A549 (cell line): ENCODE results near the gene TRIP10.

Experiments used
- BHLHE40 ChIP-seq: IDR thresholded peaks from 2 replicates; pipeline ENCODE4 v1.6.1; 2012; ENCODE audit warnings: low read depth, low read length, inconsistent platforms
- CEBPB ChIP-seq, 2 experiments: fragments of >200 bp in 1 of 2; sonication (Bioruptor Twin) in 1 of 2; formaldehyde crosslinking in 1 of 2; IDR thresholded peaks; 2 replicates each; pipeline ENCODE4 v1.6.1; 2012 to 2016
- HDAC2 ChIP-seq: fragments of 200-600 bp; sonication (generic); IDR thresholded peaks from 2 replicates; pipeline ENCODE4 v1.6.1; 2016
- REST ChIP-seq: fragments of 200-600 bp; sonication (generic); IDR thresholded peaks from 2 replicates; pipeline ENCODE4 v1.6.1; 2016; ENCODE audit warnings: antibody characterized with exemption, mild to moderate bottlenecking, moderate library complexity
- TF ChIP-seq, protein P1 (sequence below): fragments of 450-650 bp; IDR thresholded peaks from 2 replicates; pipeline ENCODE4 v1.6.1; 2014; ENCODE audit warnings: antibody characterized with exemption
- TF ChIP-seq, protein P2 (sequence below): fragments of >200 bp; sonication (Bioruptor Twin); formaldehyde crosslinking; IDR thresholded peaks from 3 replicates; pipeline ENCODE4 v1.5.1; 2016

DNA sequence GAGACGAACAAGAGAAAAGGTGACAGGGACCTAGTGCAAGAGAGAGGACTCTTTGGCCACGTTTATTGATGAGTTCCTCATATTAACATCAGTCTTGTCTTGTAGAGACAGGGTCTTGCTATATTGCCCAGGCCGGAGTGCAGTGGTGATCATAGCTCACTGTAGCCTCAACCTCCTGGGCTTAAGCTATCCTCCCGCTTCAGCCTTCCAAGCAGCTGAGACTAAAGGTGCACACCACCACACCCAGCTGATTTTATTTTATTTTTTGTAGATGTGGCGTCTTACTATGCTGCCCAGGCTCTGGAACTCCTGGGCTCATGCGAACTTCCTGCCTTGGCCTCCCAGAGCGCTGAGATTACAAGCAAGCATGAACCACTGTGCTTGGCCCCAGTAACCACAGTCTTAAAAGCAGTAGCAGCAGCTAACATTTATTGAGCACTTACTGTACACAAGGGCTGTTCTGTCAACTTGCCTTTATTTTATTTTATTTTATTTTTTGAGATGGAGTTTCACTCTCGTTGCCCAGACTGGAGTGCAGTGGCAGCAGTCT lies 28.8 kb downstream of the TRIP10 start:
- no peak for TF ChIP-seq BHLHE40
- TF ChIP-seq HDAC2 = no peak
- TF ChIP-seq, protein P1, sequence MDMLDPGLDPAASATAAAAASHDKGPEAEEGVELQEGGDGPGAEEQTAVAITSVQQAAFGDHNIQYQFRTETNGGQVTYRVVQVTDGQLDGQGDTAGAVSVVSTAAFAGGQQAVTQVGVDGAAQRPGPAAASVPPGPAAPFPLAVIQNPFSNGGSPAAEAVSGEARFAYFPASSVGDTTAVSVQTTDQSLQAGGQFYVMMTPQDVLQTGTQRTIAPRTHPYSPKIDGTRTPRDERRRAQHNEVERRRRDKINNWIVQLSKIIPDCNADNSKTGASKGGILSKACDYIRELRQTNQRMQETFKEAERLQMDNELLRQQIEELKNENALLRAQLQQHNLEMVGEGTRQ = no peak
- TF ChIP-seq, protein P2, sequence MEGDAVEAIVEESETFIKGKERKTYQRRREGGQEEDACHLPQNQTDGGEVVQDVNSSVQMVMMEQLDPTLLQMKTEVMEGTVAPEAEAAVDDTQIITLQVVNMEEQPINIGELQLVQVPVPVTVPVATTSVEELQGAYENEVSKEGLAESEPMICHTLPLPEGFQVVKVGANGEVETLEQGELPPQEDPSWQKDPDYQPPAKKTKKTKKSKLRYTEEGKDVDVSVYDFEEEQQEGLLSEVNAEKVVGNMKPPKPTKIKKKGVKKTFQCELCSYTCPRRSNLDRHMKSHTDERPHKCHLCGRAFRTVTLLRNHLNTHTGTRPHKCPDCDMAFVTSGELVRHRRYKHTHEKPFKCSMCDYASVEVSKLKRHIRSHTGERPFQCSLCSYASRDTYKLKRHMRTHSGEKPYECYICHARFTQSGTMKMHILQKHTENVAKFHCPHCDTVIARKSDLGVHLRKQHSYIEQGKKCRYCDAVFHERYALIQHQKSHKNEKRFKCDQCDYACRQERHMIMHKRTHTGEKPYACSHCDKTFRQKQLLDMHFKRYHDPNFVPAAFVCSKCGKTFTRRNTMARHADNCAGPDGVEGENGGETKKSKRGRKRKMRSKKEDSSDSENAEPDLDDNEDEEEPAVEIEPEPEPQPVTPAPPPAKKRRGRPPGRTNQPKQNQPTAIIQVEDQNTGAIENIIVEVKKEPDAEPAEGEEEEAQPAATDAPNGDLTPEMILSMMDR = no peak
- TF ChIP-seq REST = no peak
- TF ChIP-seq CEBPB (IDR thresholded peaks at IDR 0.05) = no peak
